Keratinocyte (primary cell): Measurements from ENCODE around the gene UCKL1. TPM values are rescaled to one million over a fixed set of nuclear protein-coding genes. Genes with fewer than 3 reads are reported as not detected.
A peak's percentile ranks its signal among the peaks of the same experiment; 100 is the strongest.
"Not testable (repeated sequence)": the region's sequence is repeated elsewhere in the genome, so short reads cannot be mapped to it uniquely, and the experiment has no call there.

ENCODE experiments used
- DNase-seq: peaks from one replicate; pipeline ENCODE4 v3.0.0-alpha.2; 2011; ENCODE audit warnings: low read depth, missing footprints, low spot score
- FAIRE-seq: peaks from 2 replicates; lab custom pipeline; 2011; peaks lifted over from hg19 to GRCh38; lab: Jason Lieb, UNC
- H2AFZ ChIP-seq: 2 replicates; pipeline ENCODE4 v1.6.0; 2012; ENCODE audit warnings: low read length, control low read depth, inconsistent platforms; ENCODE audit not compliant: control insufficient read depth
- H3K27ac ChIP-seq: 2 replicates; pipeline ENCODE4 v1.5.1; 2011; ENCODE audit warnings: low read length; ENCODE audit not compliant: control insufficient read depth, insufficient read depth
- H3K27me3 ChIP-seq: 3 replicates; pipeline ENCODE4 v1.6.0; 2011; ENCODE audit warnings: low read length; ENCODE audit not compliant: control insufficient read depth, insufficient read depth; ENCODE audit errors: extremely low read depth
- H3K36me3 ChIP-seq, 2 experiments: 2 replicates in 1 of 2; 3 replicates in 1 of 2; pipeline ENCODE4 v1.5.1; 2011; ENCODE audit warnings: low read length in 2 of 2, mild to moderate bottlenecking in 1 of 2; ENCODE audit not compliant: control insufficient read depth in 2 of 2, insufficient read depth in 2 of 2; ENCODE audit errors: extremely low read depth in 1 of 2
- H3K4me1 ChIP-seq: 3 replicates; pipeline ENCODE4 v1.5.1; 2011; ENCODE audit warnings: low read length; ENCODE audit not compliant: control insufficient read depth, insufficient read depth; ENCODE audit errors: extremely low read depth
- H3K4me2 ChIP-seq: 3 replicates; pipeline ENCODE4 v1.6.0; 2011; ENCODE audit warnings: low read depth, low read length; ENCODE audit not compliant: control insufficient read depth, insufficient read depth; ENCODE audit errors: extremely low read depth
- H3K4me3 ChIP-seq, 3 experiments: fragments of 200-600 bp in 1 of 3; sonication (generic) in 1 of 3; 2 replicates in 2 of 3; 3 replicates in 1 of 3; pipeline ENCODE4 v1.5.1; 2011 to 2016; ENCODE audit warnings: low read length in 3 of 3, mild to moderate bottlenecking in 3 of 3, control low read depth in 2 of 3, inconsistent platforms in 1 of 3, low read depth in 1 of 3, mixed read lengths in 1 of 3, mixed run types in 1 of 3, moderate library complexity in 1 of 3; ENCODE audit not compliant: control insufficient read depth in 2 of 3, insufficient read depth in 2 of 3; ENCODE audit errors: extremely low read depth in 1 of 3
- H3K79me2 ChIP-seq: 2 replicates; pipeline ENCODE4 v1.6.0; 2012; ENCODE audit warnings: low read length; ENCODE audit not compliant: control insufficient read depth, insufficient read depth
- H3K9ac ChIP-seq: 3 replicates; pipeline ENCODE4 v1.6.0; 2011; ENCODE audit warnings: low read length; ENCODE audit not compliant: control insufficient read depth, insufficient read depth; ENCODE audit errors: extremely low read depth
- H3K9me1 ChIP-seq: 3 replicates; pipeline ENCODE4 v1.6.0; 2011; ENCODE audit warnings: low read length; ENCODE audit not compliant: control insufficient read depth, insufficient read depth; ENCODE audit errors: extremely low read depth
- H3K9me3 ChIP-seq: 2 replicates; pipeline ENCODE4 v1.5.1; 2012; ENCODE audit warnings: low read depth, low read length; ENCODE audit not compliant: control insufficient read depth
- H4K20me1 ChIP-seq: 3 replicates; pipeline ENCODE4 v1.6.0; 2011; ENCODE audit warnings: low read length; ENCODE audit not compliant: control insufficient read depth, insufficient read depth; ENCODE audit errors: extremely low read depth
- CTCF ChIP-seq, 3 experiments: IDR thresholded peaks in 1 of 3; conservative IDR thresholded peaks in 1 of 3; optimal IDR thresholded peaks in 1 of 3; 2 replicates in 2 of 3; 3 replicates in 1 of 3; pipeline versions ENCODE3 to v1.5.1; 2011; ENCODE audit warnings: low read length in 3 of 3, mild to moderate bottlenecking in 3 of 3, moderate library complexity in 2 of 3, control low read depth in 1 of 3, inconsistent platforms in 1 of 3; ENCODE audit not compliant: insufficient read depth in 2 of 3; ENCODE audit errors: extremely low read depth in 1 of 3
- EZH2 ChIP-seq: IDR thresholded peaks from one replicate; pipeline ENCODE4 v1.6.1; 2012; ENCODE audit warnings: inconsistent platforms, mild to moderate bottlenecking, low read length, moderate library complexity
- dilution Hi-C: fragments of 300-500 bp; cut with MboI; formaldehyde crosslinking; loops from one replicate; pipeline ENCODE4 v1.7.0; 2020; ENCODE audit warnings: low sequenced_read_pairs; ENCODE audit not compliant: extremely low pct_ligation_motif_present
- polyA plus RNA-seq, 5 experiments: library from polyadenylated mRNA; depleted of rRNA in 3 of 5; stranded (reverse) in 3 of 5; stranded (forward) in 1 of 5; unstranded in 1 of 5; fragments of >200 nt; gene quantifications; 1 replicate in 1 of 5; 2 replicates in 3 of 5; 3 replicates in 1 of 5; pipeline versions ENCODE4 v1.2.1 to v1.2.3, GENCODE V29; 2011 to 2012; ENCODE audit warnings: missing spikeins in 2 of 5, low read depth in 1 of 5, low replicate concordance in 1 of 5

UCKL1 gene
- polyA plus RNA-seq, 1 donor (not counting 4 experiments of a cell fraction or from before 2014, with no cell fraction given), result 24.1 TPM

GRCh38 chr20:63973160-63973479, 16.9 kb upstream of the UCKL1 start:
- dilution Hi-C loops, result no loop called here
- H3K27ac ChIP-seq, result no peak overlapping the region

GRCh38 chr20:63972312-63973159, 16.3 kb upstream of the UCKL1 start:
- TF ChIP-seq EZH2 (no peak), CTCF (optimal IDR thresholded peaks at IDR 0.05 in 1 of 3, IDR thresholded peaks at IDR 0.05 in 1 of 3, conservative IDR thresholded peaks at IDR 0.05 in 1 of 3; ENCODE audit: extremely low read depth in 1 of 3, insufficient read depth in 2 of 3, low read length in 3 of 3) (no peak)
- no peak for FAIRE-seq
- DNase-seq, result no peak
- no peak overlapping the region for H3K4me3 ChIP-seq
- no peaks in the 10 kb centered on the region for H4K20me1 ChIP-seq
- H3K9me3 ChIP-seq, result no peaks in the 10 kb centered on the region
- dilution Hi-C loops, result no loop called here
- no peak overlapping the region for H3K27ac ChIP-seq
- no peaks in the 10 kb centered on the region for H3K36me3 ChIP-seq
- H3K9me1 ChIP-seq, result no peaks in the 10 kb centered on the region
- no peak overlapping the region for H3K9ac ChIP-seq
- no peak overlapping the region for H2AFZ ChIP-seq
- H3K27me3 ChIP-seq, result peaks cover 4% of the 10 kb centered on the region
- no peak overlapping the region for H3K4me2 ChIP-seq
- peaks cover 7% of the 10 kb centered on the region for H3K4me1 ChIP-seq
- H3K79me2 ChIP-seq, result peaks cover 12% of the 10 kb centered on the region

More at GRCh38 chr20:63973160-63973479, 16.9 kb upstream of the UCKL1 start:
- peak overlapping the region; percentile 92 for H3K4me2 ChIP-seq
- no peaks in the 10 kb centered on the region for H4K20me1 ChIP-seq
- FAIRE-seq (no peak), DNase-seq (no peak)
- H3K4me1 ChIP-seq, result peaks cover 9% of the 10 kb centered on the region
- peaks cover 4% of the 10 kb centered on the region for H3K27me3 ChIP-seq
- no peak for TF ChIP-seq CTCF (optimal IDR thresholded peaks at IDR 0.05 in 1 of 3, IDR thresholded peaks at IDR 0.05 in 1 of 3, conservative IDR thresholded peaks at IDR 0.05 in 1 of 3; ENCODE audit: extremely low read depth in 1 of 3, insufficient read depth in 2 of 3, low read length in 3 of 3)
- no peak for TF ChIP-seq EZH2
- H3K9me3 ChIP-seq, result no peaks in the 10 kb centered on the region
- H3K4me3 ChIP-seq, result no peak overlapping the region
- no peak overlapping the region for H2AFZ ChIP-seq
- H3K36me3 ChIP-seq, result no peaks in the 10 kb centered on the region
- no peak overlapping the region for H3K9ac ChIP-seq
- H3K79me2 ChIP-seq, result peaks cover 11% of the 10 kb centered on the region
- H3K9me1 ChIP-seq, result no peaks in the 10 kb centered on the region

- FAIRE-seq, DNase-seq, dilution Hi-C loops, H3K27me3 ChIP-seq, H2AFZ ChIP-seq, H3K4me2 ChIP-seq, H3K9me1 ChIP-seq, H4K20me1 ChIP-seq, H3K36me3 ChIP-seq, H3K4me1 ChIP-seq, H3K9me3 ChIP-seq, H3K4me3 ChIP-seq, H3K9ac ChIP-seq, H3K27ac ChIP-seq: not testable (repeated sequence)
- H3K79me2 ChIP-seq, result peaks cover 12% of the 10 kb centered on the region
These were observed 15.7 kb upstream of the UCKL1 start for GRCh38 chr20:63971960-63972311.
